Stimulated activated CD8-positive, alpha-beta memory T cell treated with anti-CD3 and anti-CD28 coated beads, Interleukin-7, amount 100 ng/mL, for 48 hours (primary cell): ENCODE data around the gene SP140.
A peak's percentile ranks its signal among the peaks of the same experiment; 100 is the strongest.
"Not testable (repeated sequence)": the region's sequence is repeated elsewhere in the genome, so short reads cannot be mapped to it uniquely, and the experiment has no call there.

Experiments
- DNase-seq, 2 donors: peaks; one replicate each; pipeline ENCODE4 v3.0.0-alpha.2; 2020; ENCODE audit warnings: low read depth in 1 of 2; ENCODE audit errors: extremely low read depth in 1 of 2

The SP140 gene

DNA sequence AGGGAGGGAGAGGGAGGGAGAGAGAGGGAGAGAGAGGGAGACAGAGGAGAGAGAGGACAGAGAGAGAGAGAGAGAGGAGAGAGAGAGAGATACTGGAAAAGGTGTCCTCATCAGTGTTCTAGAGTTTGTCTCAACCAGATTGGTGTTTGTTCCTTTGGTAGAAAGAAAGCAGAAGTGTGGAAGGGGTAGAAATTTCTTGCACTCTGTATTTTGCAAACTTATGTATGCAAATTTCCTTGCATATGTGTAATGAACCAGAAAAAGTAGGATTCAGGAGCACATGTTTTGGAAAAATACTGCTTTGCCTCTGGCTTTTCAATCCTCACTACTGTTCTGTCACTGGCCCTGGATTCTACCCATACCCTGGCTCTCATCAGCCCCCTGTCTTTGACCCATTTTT, 1.1 kb upstream of the SP140 start:
- no peak for DNase-seq

DNA sequence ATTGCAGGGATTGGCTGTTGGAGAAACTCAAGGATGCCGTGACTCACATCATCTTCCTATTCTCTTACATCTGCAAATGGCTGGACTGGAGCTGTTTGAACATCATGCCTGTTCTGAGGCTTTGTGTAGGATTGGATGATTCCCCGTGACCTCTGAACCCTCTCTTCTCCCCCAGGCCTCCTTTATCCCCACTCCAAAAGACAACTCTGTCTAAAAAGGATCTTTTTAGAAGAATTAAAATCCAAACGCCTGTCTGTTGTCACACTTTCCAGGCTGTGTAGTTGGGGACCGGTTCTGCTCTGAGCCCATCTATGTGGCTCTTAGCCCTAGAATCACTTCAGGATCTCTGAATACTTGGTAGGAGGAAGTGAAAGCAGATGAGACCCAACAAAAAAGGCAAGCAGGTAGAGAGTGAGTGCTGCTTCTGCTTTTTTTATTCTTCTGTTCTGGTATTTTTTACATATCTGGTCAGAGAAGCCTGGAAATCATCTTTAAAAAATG, 565 bp downstream of the SP140 start:
- DNase-seq: no peak

DNA sequence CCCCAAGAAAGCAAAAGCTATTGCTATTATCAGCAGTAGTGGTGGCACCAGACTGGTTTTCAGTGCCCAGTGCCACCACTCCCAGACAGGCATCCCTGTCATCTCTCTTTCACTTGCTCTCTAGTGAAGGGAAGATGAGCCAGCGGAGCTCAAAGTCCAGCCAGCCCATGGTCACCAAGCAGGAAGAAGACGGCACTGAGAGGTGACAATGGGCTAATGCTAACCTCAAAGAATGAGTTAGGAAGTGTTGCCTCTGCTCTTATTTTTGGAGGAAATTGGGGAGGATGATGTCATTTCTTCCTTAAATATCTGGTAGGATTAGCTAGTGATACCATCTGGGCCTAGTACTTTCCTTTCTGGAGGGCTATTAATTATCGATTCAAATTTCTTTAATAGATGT, 1.7 kb downstream of the SP140 start:
- DNase-seq: no peak

DNA sequence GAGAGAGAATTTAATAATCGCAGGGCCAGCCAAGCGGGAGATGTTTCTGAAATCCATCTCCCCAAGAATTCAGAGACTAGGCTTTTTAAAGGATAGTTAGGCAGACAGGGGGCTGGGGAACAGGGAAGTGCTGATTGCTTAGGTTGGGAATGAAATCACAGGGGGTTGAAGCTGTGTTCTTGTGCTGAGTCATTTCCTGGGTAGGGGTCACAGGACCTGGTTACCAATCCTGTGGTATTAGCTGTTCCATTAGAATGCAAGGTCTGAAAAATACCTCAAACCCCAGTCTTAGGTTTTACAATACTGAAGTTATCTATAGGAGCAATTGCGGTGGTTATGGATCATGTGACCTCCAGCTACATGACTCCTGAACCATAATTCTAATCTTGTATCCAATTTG, 4.6 kb downstream of the SP140 start:
- DNase-seq: no peak

DNA sequence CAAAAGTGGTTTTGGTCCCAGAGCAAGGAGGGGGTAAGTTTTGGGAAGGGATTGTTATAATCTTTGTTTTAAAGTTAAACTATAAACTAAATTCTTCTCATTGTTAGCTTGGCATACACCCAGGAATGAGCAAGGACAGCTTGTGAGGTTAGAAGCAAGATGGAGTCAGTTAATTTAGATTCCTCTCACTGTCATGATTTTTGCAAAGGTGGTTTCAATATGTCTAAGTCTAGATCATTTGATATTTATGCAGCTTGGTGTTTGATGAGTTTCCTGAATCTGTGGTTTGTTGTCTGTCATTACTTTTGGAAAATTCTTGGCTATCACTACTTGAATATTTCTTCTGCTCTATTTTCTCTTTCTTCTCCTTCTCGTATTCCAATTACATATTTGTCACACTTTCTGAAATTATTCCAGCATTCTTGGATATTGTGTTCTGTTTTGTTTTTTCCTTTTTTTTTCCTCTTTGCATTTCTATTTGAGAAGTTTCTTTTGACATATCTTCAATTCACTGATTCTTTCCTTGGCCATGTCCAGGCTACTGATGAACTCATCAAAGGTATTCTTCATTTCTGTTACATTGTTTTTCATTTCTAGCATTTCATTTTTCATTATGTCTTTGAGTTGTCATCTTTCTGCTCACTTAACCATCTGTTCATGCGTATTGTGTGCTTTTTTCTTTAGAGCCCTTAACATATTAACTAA, 5.1 kb downstream of the SP140 start:
- no peak for DNase-seq

DNA sequence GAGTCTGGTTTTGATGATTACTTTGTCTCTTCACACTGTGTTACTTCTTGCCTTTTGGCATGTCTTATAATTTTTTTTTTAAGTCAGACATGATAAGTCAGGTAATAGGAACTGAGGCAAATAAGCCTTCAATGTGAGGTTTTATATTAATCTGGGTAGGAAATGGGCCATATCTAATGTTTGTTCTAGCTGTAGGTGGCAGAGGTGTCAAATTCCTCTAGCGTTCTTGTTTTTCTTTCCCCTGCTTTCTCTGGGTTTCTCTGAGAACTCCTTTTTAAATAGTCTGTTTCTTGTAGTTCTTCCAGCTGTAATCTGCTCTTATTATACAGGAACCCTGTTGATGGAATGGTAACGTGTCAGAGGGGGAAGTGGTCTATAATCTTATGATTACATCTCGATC, 5.7 kb downstream of the SP140 start:
- no peak for DNase-seq

DNA sequence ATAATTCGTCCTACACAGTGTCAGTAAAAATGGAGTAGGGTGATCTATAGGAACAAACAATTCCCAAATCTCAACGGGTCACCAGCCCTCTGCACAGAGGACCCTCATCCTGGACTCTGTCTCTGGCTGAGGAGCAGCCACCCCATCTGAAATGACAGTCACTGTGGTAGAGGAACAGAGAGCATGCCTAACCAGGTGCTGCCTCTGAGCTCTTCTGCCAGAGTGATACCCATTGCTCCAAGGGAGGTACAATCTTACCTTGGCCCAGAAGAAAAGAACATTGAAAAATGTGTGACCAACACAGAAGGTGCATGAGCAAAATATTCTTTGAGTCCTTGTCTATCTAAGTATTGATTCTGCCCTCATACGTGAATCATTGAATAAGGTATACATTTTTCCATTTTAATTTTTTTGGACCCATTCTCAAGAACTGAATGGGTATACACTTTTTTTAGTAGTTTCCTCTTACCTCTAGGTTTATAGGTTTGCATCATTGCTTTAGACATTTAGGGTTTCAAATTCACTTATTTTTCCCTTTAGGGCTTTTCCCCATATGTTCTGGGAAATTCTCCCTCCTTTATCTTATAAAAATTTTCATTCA, 8.7 kb downstream of the SP140 start:
- no peak for DNase-seq

DNA sequence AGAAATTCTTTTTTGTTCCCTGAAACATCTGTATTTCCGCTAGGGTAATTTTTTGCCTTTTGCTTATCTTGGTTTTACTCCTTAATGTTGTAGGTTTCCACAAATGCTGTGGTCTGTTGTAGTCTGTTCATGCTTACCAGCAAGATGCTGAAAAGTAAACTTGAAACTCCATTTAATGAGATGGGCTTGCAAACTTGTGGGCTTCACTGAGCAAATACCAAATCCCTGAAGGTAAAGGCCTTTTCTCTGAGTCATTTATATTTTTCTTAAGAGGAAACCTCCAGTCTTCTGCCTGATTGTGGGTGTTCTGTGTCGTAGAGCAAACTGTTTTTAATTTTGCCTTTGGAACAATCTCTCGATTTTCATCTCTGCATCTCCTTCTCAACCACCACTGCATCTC, 9.3 kb downstream of the SP140 start:
- DNase-seq: no peak

DNA sequence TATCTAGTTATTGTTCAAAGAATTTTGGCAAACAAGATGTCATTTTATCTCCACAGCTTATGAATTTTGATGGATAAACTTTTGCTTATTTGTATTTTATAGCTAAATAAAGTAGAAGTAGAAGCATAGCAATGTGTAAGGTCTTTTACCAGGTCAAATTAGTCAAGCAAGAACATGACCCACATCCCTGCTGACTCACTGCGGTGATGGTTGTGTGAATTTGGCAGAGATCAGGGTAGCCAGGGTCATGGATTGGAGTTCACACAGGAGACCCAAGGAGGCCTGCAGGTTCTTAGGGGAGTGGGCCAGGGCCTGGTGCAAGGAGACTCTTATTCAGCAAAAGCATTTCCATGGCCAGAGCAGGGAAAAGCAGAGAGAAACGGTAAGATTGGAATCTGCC, 18.7 kb downstream of the SP140 start:
- DNase-seq: no peak

DNA sequence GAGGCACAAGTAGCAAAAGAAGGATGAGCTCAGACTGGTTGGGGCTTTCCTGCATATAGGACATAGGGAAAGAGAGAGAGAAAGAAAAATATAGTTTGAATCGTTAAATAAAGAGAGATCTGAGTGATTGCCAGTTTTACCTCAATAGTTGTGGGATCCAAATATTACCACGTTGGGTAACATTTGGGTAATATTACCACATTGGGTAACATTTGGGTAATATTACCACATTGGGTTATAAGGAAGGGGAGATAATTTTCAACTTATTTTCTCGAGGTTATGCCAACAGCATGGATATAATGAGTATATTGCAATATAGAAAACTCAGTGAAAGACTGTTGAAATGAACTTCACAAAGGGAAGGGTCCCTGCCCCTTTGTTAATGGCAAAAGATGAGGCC, 20.7 kb downstream of the SP140 start:
- DNase-seq: no peak

DNA sequence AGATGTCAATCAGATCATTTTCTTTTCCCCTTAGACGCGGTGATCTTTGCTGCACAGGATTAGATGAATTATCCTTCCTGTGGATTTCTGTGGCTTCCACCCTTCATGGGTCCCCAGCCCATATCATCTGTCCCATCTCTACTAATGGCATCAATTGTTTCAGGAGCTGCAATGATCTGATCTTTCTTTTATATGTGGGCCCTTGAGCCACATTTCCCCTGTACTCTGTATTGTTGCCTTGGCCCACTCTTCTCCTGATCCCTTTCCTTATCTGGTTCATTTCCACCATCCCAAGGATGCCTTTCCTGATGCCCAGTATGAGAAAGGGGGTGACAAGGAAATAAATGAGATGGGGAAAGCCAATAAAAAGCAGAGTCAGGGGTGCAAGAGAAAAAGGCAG, 24.7 kb downstream of the SP140 start:
- no peak for DNase-seq

DNA sequence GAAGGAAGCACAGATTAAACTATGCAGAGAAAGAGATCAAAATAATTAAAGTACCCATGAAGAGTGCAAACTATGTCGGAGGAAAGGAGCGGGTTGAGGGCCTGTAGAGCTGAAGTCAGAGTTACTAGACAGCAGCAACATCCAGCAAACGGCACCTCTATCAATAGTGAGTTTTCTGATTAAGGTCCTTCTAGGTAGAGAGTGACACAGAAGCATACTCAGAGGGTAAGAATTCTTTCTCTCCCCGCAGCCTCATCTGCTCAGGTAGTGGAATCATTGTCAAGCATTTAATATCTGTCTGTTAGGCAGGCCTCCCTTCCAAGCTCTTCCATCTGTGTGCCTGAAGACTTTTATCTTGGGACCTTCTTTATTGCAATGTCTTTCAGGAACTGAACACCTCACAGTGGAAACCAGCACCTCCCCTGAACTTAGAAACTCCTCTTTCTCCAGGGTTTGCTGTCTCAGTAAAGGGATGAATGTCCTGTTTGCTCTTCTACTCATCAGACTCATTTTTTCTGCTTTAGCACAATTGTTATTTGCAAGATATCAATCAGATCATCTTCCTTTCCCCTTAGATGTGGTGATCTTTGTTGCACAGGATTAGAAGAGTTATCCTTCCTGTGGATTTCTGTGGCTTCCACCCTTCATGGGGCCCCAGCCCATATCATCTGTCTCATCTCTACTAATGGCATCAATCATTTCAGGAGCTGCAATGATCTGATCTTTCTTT, 28.8 kb downstream of the SP140 start:
- DNase-seq: no peak

DNA sequence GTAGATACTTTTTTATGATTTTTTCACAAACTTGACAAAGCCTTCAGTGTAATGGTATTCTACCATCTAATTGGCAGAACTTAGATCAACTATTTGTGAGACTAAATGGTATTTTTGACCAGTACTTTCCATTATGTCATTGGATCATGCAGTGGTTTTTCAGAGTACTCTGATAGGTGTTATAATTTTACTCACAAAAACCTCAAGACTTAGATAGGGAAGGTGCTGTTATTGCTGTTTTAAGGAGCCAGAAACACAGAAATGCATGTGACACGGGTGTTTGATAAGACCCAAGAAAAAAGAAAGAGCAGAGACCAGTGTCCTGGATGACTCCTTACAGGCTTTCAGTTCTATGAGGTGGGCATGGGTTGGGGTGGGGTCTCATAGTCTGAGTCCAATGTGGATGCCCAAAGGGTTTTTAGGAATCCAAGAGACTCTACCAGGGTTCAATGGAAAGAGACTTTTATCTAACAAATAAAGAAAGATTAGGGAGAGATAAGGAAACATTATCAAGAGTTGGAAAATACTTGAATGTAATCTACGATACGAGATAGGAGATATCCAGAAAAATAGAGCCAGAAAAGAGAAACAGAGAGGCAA, 31.3 kb downstream of the SP140 start:
- DNase-seq: no peak

DNA sequence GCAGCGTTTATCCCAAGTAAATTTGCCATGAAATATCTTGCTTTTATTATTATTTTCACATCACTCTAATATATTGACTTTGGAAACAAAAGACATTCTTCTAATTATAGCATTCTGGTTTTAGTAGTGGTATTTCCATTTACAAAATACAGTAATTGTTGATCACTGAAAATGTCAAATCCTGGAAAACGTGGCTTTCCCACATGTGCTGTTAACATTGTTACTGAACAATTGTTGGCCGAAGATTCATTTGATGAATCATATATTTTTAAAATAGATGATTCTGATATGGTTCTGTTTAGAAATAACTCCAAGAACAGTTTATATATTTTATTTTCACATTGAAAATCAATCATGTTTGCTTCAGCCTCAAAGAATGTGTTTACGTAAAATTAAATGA, 32.9 kb downstream of the SP140 start:
- DNase-seq: no peak

DNA sequence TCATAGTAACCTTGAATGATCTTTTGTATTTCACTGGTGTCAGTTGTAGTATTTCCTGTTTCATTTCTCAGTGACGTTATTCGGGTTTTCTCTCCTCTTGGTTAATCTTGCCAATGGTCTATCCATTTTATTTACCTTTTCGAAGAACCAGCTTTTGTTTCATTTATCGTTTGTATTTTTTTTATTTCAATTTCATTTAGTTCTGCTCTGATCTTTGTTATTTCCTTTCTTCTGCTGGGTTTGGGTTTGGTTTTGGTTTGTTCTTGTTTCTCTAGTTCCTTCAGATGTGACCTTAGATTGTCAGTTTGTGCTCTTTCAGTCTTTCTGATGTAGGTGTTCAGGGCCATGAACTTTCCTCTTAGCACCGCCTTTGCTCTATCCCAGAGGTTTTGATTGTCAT, 36.7 kb downstream of the SP140 start:
- DNase-seq: no peak

DNA sequence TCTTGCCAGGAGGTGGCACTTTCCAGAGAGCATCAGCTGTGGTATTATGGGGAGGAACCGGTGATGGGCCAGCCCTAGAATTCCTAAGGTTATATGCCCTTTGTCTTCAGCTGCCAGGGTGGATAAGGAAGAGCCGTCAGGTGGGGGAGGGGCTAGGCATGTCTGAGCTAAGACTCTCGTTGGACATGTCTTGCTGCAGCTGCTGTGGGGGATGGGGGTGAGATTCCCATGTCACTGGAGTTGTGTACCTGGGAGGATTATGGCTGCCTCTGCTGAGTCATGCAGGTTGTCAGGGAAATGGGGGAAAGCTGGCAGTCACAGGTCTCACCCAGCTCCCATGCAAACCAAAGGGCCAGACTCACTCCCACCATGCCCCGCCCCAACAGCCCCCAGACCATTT, 39.4 kb downstream of the SP140 start:
- DNase-seq: not testable (repeated sequence)

DNA sequence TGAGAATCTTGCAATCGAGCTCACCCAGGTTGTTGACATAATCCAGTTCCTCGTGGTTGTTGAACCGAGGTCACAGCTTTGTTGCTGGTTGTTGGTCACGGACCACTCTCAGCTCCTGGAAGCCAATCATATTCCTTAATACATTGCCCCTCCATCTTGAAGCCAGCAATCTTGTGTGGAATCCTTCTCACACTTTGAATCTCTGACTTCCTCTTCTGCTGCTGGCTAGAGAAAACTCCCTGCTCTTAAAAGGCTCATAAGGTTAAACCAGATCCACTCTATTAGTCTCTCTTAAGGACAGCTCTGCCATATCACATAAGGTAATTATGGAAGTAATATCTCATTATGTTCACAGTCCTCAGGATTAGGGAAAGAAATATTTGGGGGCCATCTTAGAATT, 41.1 kb downstream of the SP140 start:
- no peak for DNase-seq

DNA sequence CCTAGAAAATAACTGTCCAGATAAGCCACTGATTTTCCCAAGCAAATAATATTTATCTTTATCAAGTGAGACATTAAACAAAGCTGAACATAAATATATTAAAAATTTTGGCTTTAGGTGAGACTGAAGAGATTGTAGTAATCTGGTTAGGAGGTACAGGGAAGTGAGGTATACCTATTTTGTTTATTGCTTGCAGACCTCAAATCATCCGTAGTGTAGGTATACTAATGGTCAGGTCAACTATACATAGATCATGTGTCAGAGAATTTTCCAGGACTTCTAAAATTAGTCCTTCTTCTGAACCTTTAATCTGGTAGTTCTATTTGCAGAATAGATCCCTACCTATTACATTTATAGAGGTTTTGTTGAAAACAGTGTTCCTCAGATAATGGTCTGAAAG, 41.5 kb downstream of the SP140 start:
- DNase-seq: no peak

DNA sequence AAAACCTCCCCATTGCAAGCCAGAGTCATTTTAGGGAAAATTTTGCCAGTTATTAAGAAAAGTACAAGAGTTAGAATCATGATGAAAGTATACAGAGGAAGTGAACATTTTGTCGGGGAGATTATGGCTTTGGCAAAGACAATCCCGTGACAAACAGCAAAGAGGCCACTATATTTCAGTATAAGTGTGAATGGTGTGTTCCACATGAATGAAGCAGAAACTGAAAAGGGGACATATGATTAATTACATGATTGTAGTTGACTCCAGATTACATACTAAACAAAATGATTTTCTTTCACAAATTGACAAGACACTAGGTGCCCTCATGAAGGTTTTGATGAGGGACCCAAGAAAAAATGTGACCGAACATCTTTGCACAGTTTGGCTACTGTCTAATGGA, 42.0 kb downstream of the SP140 start:
- DNase-seq: no peak

DNA sequence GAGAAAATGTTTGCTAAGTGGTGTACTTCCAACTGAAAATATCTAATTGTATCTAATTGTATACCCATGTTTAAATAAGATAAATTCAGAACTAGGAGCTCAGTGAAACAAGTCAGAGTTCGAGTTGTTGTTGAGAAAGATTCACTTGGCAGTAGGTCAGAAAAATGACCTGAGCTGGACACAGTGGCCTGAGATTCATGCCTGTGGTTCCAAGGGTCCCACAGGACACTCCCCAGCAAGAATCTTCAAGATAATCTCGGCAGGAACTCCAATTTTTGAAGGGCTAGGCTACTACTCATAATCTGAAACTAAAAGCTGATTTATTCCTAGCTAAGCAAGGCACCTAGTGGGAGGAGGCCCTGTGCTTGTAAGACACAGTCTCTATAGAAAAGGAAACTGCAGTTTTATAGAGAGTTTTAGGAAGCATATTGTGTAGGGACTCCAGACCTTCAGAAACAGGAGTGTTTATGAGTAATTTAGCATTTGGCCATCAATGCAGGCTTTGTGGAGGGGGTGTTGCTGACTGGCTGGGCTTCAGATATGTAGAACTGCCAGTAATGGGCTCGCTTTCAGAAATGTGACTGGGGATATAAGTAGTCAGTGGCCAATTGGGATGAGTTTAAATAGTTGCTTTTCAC, 43.2 kb downstream of the SP140 start:
- DNase-seq: no peak

DNA sequence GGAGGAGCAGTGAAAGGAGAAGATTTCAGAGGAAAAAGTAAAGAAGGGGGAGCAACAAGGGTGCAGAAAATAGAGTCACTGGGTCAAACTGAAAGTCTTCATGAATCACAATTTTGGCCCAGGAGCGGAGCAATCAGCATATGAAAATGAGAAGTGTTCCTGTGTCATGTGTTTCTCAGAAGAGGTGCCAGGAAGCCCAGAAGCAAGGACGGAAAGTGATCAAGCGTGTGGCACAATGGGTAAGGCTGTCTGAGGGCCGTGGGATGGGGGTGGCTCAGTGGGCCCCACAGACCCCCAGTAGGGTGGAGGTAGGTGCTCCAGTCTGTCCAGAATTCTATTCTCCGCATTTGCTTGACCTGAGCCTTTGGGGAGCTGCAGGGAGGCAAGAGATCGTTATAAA, 44.2 kb downstream of the SP140 start:
- peak in 1 of 2 donors; percentile 47 for DNase-seq
